Measurements from ENCODE around the gene P4HTM. TPM values are rescaled to one million over a fixed set of nuclear protein-coding genes. Genes with fewer than 3 reads are reported as not detected.

The P4HTM gene, protein sequence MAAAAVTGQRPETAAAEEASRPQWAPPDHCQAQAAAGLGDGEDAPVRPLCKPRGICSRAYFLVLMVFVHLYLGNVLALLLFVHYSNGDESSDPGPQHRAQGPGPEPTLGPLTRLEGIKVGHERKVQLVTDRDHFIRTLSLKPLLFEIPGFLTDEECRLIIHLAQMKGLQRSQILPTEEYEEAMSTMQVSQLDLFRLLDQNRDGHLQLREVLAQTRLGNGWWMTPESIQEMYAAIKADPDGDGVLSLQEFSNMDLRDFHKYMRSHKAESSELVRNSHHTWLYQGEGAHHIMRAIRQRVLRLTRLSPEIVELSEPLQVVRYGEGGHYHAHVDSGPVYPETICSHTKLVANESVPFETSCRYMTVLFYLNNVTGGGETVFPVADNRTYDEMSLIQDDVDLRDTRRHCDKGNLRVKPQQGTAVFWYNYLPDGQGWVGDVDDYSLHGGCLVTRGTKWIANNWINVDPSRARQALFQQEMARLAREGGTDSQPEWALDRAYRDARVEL
- polyA plus RNA-seq, result 10 to 100 TPM; 10.7 to 14.5 TPM

DNA sequence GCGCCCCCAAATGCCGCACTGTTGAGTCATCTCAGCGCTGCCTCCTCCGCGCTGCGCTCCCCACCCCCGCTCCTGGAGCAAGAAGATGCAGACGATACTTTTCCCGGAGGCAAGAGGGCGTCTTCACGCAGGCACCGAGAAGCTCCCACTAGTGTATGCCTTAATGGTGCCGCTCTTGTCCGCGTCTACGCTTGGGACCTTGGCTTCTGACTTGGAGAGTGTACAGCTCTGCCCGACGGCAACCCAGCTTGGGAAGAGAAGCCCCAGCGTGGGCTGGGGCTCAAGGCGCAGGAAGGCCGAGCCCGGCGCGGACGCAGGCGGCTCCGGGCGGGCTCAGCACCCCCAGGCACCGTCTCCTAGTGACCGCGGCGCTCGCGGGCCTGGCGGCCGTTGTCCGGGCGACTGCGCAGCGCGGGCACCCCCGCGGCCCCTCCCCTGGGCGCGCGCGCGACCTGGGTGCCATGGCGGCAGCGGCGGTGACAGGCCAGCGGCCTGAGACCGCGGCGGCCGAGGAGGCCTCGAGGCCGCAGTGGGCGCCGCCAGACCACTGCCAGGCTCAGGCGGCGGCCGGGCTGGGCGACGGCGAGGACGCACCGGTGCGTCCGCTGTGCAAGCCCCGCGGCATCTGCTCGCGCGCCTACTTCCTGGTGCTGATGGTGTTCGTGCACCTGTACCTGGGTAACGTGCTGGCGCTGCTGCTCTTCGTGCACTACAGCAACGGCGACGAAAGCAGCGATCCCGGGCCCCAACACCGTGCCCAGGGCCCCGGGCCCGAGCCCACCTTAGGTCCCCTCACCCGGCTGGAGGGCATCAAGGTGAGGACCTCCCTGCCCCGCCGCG lies at the start of gene P4HTM:
Gene P4HTM (plus strand): TSS at position 446 of the 840 bp plus-strand sequence. CDS start 16 bp downstream, at position 462.
- Histone ChIP-seq H3K9me3 (ENCODE audit: control insufficient read depth in 2 of 2, insufficient read depth in 1 of 2, low read depth in 1 of 2, low read length in 1 of 2) (no peaks in the 10 kb centered on the region), H3K4me1 (ENCODE audit: control insufficient read depth in 2 of 2, insufficient read depth in 2 of 2, low read length in 1 of 2) (peaks cover 3 to 12% of the 10 kb centered on the region in 2 donors), H3K36me3 (ENCODE audit: control insufficient read depth in 2 of 2, insufficient read depth in 2 of 2, low read length in 1 of 2) (peaks cover 0 to under 1% of the 10 kb centered on the region in 2 donors), H3K4me3 (ENCODE audit: low read depth in 1 of 2, low read length in 2 of 2) (peak within 1 kb of the TSS; percentile 88 to 91), H3K27me3 (ENCODE audit: control insufficient read depth in 1 of 2, insufficient read depth in 2 of 2, low read length in 2 of 2) (no peaks in the 10 kb centered on the region), H3K27ac (ENCODE audit: low read depth in 2 of 2, low read length in 1 of 2) (peak within 1 kb of the TSS; percentile 92 to 95)
- 0 to 1% methylated on average over 69 to 91 of the region's 91 CpGs for WGBS, 2 donors

DNA sequence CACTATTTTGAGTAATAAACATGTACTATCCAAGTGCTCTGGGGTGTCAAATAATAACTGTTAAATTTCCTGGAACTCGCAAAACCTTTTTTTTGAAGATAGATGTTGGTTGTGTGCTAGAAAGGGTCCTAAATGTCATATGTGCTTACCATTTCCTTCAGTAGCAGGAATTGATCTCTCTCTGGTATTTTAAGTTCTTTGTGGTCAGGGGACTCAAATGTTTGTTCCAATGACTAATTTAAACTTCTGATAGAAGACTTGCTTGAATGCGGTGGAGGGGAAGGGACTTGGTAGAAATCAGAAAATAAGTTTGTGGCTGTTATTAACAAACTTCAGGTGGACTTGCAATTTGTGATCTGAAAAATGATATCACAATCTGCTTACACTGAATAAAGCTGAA lies 44.6 kb upstream of the P4HTM start:
- no peak overlapping the region for H3K27ac ChIP-seq (ENCODE audit: low read depth in 2 of 2, low read length in 1 of 2)
- H3K36me3 ChIP-seq (ENCODE audit: control insufficient read depth in 2 of 2, insufficient read depth in 2 of 2, low read length in 1 of 2), result no peaks in the 10 kb centered on the region
- WGBS, 2 donors, result 82 to 91% methylated on average over 2 of the region's 2 CpGs
- no peak overlapping the region for H3K4me3 ChIP-seq (ENCODE audit: low read depth in 1 of 2, low read length in 2 of 2)
- no peaks in the 10 kb centered on the region for H3K4me1 ChIP-seq (ENCODE audit: control insufficient read depth in 2 of 2, insufficient read depth in 2 of 2, low read length in 1 of 2)
- H3K27me3 ChIP-seq (ENCODE audit: control insufficient read depth in 1 of 2, insufficient read depth in 2 of 2, low read length in 2 of 2), result no peaks in the 10 kb centered on the region
- H3K9me3 ChIP-seq (ENCODE audit: control insufficient read depth in 2 of 2, insufficient read depth in 1 of 2, low read depth in 1 of 2, low read length in 1 of 2), result no peaks in the 10 kb centered on the region

DNA sequence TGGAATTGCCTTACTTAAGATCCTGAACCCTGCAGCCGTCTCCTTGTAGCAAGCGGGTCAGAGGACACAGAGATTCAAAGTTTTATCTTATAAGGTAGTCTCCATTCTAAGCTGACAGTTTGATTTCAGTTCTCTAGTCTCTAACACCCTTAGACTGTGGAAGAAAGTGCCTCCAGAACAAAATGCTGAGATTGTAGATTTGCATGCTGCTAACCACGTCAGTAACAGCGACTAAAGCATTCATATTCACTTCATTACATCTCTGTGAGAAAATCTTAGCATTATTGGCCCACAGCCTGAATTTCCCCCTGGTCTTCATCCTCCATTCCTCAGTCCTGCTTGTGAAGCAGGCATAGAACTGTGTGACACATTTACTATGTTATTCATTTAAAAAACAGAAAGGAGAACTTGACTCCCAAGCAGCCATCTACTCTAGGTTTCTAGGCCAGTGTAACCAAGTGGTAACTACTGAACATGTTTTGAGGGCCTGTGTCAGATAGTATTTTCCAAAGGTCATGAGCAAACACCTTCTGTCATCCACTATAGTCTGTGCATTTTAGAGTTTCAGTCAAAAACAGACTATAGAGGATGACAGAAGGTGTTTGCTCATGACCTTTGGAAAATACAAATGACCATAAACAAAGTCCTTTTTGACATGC lies 44.0 kb upstream of the P4HTM start:
- 85 to 87% methylated on average over 4 of the region's 4 CpGs for WGBS, 2 donors
- Histone ChIP-seq H3K36me3 (ENCODE audit: control insufficient read depth in 2 of 2, insufficient read depth in 2 of 2, low read length in 1 of 2) (no peaks in the 10 kb centered on the region), H3K9me3 (ENCODE audit: control insufficient read depth in 2 of 2, insufficient read depth in 1 of 2, low read depth in 1 of 2, low read length in 1 of 2) (no peaks in the 10 kb centered on the region), H3K27me3 (ENCODE audit: control insufficient read depth in 1 of 2, insufficient read depth in 2 of 2, low read length in 2 of 2) (no peaks in the 10 kb centered on the region), H3K4me1 (ENCODE audit: control insufficient read depth in 2 of 2, insufficient read depth in 2 of 2, low read length in 1 of 2) (no peaks in the 10 kb centered on the region), H3K4me3 (ENCODE audit: low read depth in 1 of 2, low read length in 2 of 2) (no peak overlapping the region), H3K27ac (ENCODE audit: low read depth in 2 of 2, low read length in 1 of 2) (no peak overlapping the region)

DNA sequence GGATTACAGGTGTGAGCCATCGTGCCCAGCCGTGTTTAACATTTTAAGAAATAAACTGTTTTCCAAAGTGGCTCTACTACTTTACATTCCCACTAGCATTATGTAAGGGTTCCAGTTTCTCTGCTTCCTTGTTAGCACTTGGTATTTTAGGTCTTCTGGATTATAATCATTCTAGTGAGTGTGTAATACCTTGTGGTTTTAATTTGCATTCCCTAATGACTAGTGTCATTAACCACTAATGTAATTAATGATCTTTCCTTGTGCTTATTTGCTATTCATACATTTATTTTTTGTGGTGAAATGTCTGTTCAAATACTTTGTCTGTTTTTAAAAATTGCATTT lies 40.7 kb upstream of the P4HTM start:
- WGBS, 2 donors, result 47 to 48% methylated on average over 2 of the region's 2 CpGs
- peak overlapping the region in 1 of 2 donors; percentile 30 for H3K27ac ChIP-seq (ENCODE audit: low read depth in 2 of 2, low read length in 1 of 2)

DNA sequence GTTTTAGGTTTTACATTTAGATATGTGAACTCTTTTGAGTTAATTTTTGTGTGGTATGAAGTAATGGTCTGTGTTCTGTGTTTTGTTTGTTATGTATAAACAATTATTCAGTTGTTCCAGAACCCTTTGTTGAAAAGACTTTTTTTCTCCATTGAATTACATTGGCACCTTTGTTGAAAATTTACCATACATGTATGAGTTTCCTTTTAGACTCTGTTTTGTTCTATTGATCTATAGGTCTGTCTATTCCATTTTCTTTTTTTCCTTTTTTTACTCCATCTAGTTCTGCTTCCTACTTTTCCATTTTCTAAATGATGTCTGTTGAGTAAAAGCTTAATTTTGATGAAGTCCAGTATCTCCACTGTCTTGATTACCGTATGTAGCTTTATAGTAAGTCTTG lies 40.0 kb upstream of the P4HTM start:
- H3K4me3 ChIP-seq (ENCODE audit: low read depth in 1 of 2, low read length in 2 of 2), result no peak overlapping the region
- H3K4me1 ChIP-seq (ENCODE audit: control insufficient read depth in 2 of 2, insufficient read depth in 2 of 2, low read length in 1 of 2), result no peaks in the 10 kb centered on the region
- 81 to 91% methylated on average over 1 of the region's 1 CpG for WGBS, 2 donors
- no peaks in the 10 kb centered on the region for H3K9me3 ChIP-seq (ENCODE audit: control insufficient read depth in 2 of 2, insufficient read depth in 1 of 2, low read depth in 1 of 2, low read length in 1 of 2)
- H3K36me3 ChIP-seq (ENCODE audit: control insufficient read depth in 2 of 2, insufficient read depth in 2 of 2, low read length in 1 of 2), result peaks cover 0 to 2% of the 10 kb centered on the region in 2 donors
- H3K27ac ChIP-seq (ENCODE audit: low read depth in 2 of 2, low read length in 1 of 2), result no peak overlapping the region
- no peaks in the 10 kb centered on the region for H3K27me3 ChIP-seq (ENCODE audit: control insufficient read depth in 1 of 2, insufficient read depth in 2 of 2, low read length in 2 of 2)

More for the DNA sequence above, 40.7 kb upstream of the P4HTM start:
- H3K4me1 ChIP-seq (ENCODE audit: control insufficient read depth in 2 of 2, insufficient read depth in 2 of 2, low read length in 1 of 2), result no peaks in the 10 kb centered on the region
- no peaks in the 10 kb centered on the region for H3K9me3 ChIP-seq (ENCODE audit: control insufficient read depth in 2 of 2, insufficient read depth in 1 of 2, low read depth in 1 of 2, low read length in 1 of 2)
- H3K4me3 ChIP-seq (ENCODE audit: low read depth in 1 of 2, low read length in 2 of 2), result no peak overlapping the region
- no peaks in the 10 kb centered on the region for H3K27me3 ChIP-seq (ENCODE audit: control insufficient read depth in 1 of 2, insufficient read depth in 2 of 2, low read length in 2 of 2)
- peaks cover 0 to 2% of the 10 kb centered on the region in 2 donors for H3K36me3 ChIP-seq (ENCODE audit: control insufficient read depth in 2 of 2, insufficient read depth in 2 of 2, low read length in 1 of 2)

DNA sequence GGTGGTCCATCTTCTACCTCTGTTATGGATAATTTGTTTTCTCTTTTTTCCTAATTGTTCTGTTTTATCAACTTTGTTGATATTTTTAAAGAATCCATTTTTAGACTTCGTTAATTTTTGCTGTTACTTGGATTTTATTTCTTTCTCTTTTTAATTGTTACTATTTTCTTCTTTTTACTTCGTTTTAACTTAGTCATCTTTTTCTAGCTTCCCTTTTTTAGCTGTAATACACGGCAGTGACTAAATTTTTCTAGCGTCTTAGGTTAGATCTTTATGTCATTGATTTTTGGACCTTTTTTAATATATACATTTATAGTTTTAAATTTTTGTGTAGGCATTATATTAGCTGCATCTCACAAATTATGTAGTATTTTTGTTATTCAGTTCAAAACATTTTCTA lies 38.3 kb upstream of the P4HTM start:
- H3K9me3 ChIP-seq (ENCODE audit: control insufficient read depth in 2 of 2, insufficient read depth in 1 of 2, low read depth in 1 of 2, low read length in 1 of 2), result no peaks in the 10 kb centered on the region
- 87 to 93% methylated on average over 4 of the region's 4 CpGs for WGBS, 2 donors
- no peak overlapping the region for H3K4me3 ChIP-seq (ENCODE audit: low read depth in 1 of 2, low read length in 2 of 2)
- no peak overlapping the region for H3K27ac ChIP-seq (ENCODE audit: low read depth in 2 of 2, low read length in 1 of 2)
- H3K27me3 ChIP-seq (ENCODE audit: control insufficient read depth in 1 of 2, insufficient read depth in 2 of 2, low read length in 2 of 2), result no peaks in the 10 kb centered on the region
- peaks cover 0 to 2% of the 10 kb centered on the region in 2 donors for H3K36me3 ChIP-seq (ENCODE audit: control insufficient read depth in 2 of 2, insufficient read depth in 2 of 2, low read length in 1 of 2)
- H3K4me1 ChIP-seq (ENCODE audit: control insufficient read depth in 2 of 2, insufficient read depth in 2 of 2, low read length in 1 of 2), result no peaks in the 10 kb centered on the region

DNA sequence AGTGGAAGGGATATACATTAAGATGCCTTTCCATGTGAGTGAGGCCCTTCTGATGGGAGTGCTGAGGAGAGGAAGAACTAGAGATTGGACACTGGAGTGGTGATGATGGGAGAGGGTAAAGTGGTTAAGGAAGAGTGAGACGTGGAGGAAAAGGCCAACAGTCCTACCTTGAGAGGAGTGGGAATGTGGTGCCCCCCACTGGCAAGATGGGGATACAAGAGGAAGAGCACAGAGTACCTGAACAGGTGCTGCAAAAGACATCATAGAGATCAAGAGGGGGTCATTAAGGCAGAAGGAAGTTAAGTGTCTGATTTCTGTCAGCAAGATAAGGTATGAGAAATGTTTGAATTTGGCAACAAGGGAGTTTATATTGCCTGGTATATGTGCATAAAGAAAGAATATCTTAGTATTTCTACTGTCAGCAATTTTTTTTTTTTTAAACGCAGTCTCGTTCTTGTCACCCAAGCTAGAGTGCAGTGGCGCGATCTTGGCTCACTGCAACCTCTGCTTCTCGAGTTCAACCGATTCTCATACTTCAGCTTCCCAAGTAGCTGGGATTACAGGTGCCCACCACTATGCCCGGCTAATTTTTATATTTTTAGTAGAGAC lies 37.4 kb upstream of the P4HTM start:
- Histone ChIP-seq H3K27ac (ENCODE audit: low read depth in 2 of 2, low read length in 1 of 2) (no peak overlapping the region), H3K4me1 (ENCODE audit: control insufficient read depth in 2 of 2, insufficient read depth in 2 of 2, low read length in 1 of 2) (no peaks in the 10 kb centered on the region)
- WGBS, 2 donors, result 81 to 87% methylated on average over 8 of the region's 8 CpGs

DNA sequence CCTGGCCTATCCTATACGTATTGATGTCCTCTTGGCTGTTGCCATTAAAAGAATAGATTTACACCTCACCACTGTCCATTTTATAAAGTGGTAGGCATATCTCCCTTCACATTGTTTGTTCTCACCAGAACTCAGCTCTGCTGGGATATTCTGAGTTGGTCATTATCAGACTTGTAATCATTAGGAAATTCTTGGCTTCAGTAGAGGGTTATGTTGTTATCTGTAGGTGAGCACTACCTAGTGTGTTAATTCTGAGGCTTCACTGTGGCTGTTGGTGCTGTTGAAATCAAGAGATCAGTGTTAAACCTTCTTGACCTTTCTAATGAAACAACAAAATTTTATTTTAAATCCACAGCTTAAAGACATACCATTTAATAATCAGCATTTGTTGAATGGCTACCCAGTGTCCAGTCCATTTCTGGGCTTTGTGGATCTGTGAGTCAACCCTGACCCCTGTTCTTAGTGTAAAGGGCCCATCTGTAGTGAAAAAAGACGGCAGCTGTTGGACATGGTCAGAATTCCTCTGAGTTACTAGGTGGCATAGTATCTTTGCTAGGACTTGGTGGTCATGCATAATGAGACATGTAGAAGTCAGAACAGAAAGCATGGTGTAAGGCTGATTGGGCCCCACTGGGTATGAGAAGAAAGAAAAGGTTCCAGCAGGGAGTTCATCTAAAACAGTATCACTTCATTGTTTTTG lies 32.9 kb upstream of the P4HTM start:
- Histone ChIP-seq H3K9me3 (ENCODE audit: control insufficient read depth in 2 of 2, insufficient read depth in 1 of 2, low read depth in 1 of 2, low read length in 1 of 2) (no peaks in the 10 kb centered on the region), H3K27ac (ENCODE audit: low read depth in 2 of 2, low read length in 1 of 2) (no peak overlapping the region), H3K4me1 (ENCODE audit: control insufficient read depth in 2 of 2, insufficient read depth in 2 of 2, low read length in 1 of 2) (no peaks in the 10 kb centered on the region), H3K36me3 (ENCODE audit: control insufficient read depth in 2 of 2, insufficient read depth in 2 of 2, low read length in 1 of 2) (peaks cover under 1 to 2% of the 10 kb centered on the region in 2 donors), H3K27me3 (ENCODE audit: control insufficient read depth in 1 of 2, insufficient read depth in 2 of 2, low read length in 2 of 2) (no peaks in the 10 kb centered on the region), H3K4me3 (ENCODE audit: low read depth in 1 of 2, low read length in 2 of 2) (no peak overlapping the region)
- 93 to 95% methylated on average over 2 of the region's 2 CpGs for WGBS, 2 donors

More for the DNA sequence above, 37.4 kb upstream of the P4HTM start:
- Histone ChIP-seq H3K9me3 (ENCODE audit: control insufficient read depth in 2 of 2, insufficient read depth in 1 of 2, low read depth in 1 of 2, low read length in 1 of 2) (no peaks in the 10 kb centered on the region), H3K4me3 (ENCODE audit: low read depth in 1 of 2, low read length in 2 of 2) (no peak overlapping the region), H3K36me3 (ENCODE audit: control insufficient read depth in 2 of 2, insufficient read depth in 2 of 2, low read length in 1 of 2) (peaks cover 0 to 2% of the 10 kb centered on the region in 2 donors), H3K27me3 (ENCODE audit: control insufficient read depth in 1 of 2, insufficient read depth in 2 of 2, low read length in 2 of 2) (no peaks in the 10 kb centered on the region)
